Gastroesophageal sphincter (tissue), 4 donors: ENCODE data around the gene RTP1. TPM values are rescaled to one million over a fixed set of nuclear protein-coding genes. Genes with fewer than 3 reads are reported as not detected.

ENCODE experiments used
- ATAC-seq: fragments of 150-250 bp; one replicate; pipeline ENCODE4 v1.9.1; 2016; ENCODE audit warnings: mild to moderate bottlenecking, moderate library complexity
- H3K27ac ChIP-seq, 4 donors: fragments of 200-600 bp; sonication (generic) in 3 of 4; 1 replicate in 3 of 4; 2 replicates in 1 of 4; pipeline ENCODE4 v1.5.1; 2016 to 2019
- H3K27me3 ChIP-seq: fragments of 200-600 bp; sonication (generic); one replicate; pipeline ENCODE4 v1.5.1; 2019
- H3K36me3 ChIP-seq, 2 donors: fragments of 200-600 bp; sonication (generic); one replicate each; pipeline ENCODE4 v1.5.1; 2019; ENCODE audit warnings: control low read depth in 1 of 2
- H3K4me1 ChIP-seq, 3 donors: fragments of 200-600 bp; sonication (generic); 1 replicate in 2 of 3; 2 replicates in 1 of 3; pipeline ENCODE4 v1.5.1; 2016 to 2019; ENCODE audit warnings: control low read depth in 2 of 3
- H3K4me3 ChIP-seq, 2 donors: fragments of 200-600 bp; sonication (generic); one replicate each; pipeline ENCODE4 v1.5.1; 2019; ENCODE audit warnings: mild to moderate bottlenecking in 1 of 2, moderate library complexity in 1 of 2
- H3K9me3 ChIP-seq, 3 donors: fragments of 200-600 bp; sonication (generic); one replicate each; pipeline ENCODE4 v1.5.1; 2017 to 2019; ENCODE audit warnings: control low read depth in 2 of 3
- EP300 ChIP-seq: sonication (generic); formaldehyde crosslinking; IDR thresholded peaks from one replicate; pipeline ENCODE4 v1.6.1; 2017; ENCODE audit warnings: antibody characterized with exemption, mild to moderate bottlenecking
- POLR2A ChIP-seq, 2 donors: fragments of 450-650 bp; IDR thresholded peaks; one replicate each; pipeline ENCODE4 v1.6.1; 2017; ENCODE audit warnings: antibody characterized with exemption in 2 of 2, mild to moderate bottlenecking in 2 of 2, moderate library complexity in 1 of 2
- POLR2AphosphoS5 ChIP-seq: sonication (generic); formaldehyde crosslinking; IDR thresholded peaks from one replicate; pipeline ENCODE4 v1.6.1; 2017; ENCODE audit warnings: antibody characterized with exemption
- WGBS, 2 donors: methylation state at CpG; one replicate each; pipeline ENCODE4 v1.1.5; 2018; ENCODE audit warnings: low coverage in 1 of 2; 5-methylcytosine and 5-hydroxymethylcytosine counted together
- total RNA-seq, 4 donors: library from RNA; depleted of rRNA; stranded (reverse); fragments of >200 nt; gene quantifications; one replicate each; pipeline ENCODE4 v1.1.0, GENCODE V29; 2016
- TF ChIP-seq, protein P1 (sequence below), 4 experiments: fragments of 200-600 bp in 2 of 4; fragments of 450-650 bp in 2 of 4; sonication (generic) in 1 of 4; IDR thresholded peaks; one replicate each; pipeline ENCODE4 v1.5.1; 2017 to 2019; ENCODE audit warnings: antibody characterized with exemption in 4 of 4, mild to moderate bottlenecking in 2 of 4, moderate library complexity in 2 of 4

RTP1 gene
- total RNA-seq, 4 donors from 2014 or later = not detected

DNA sequence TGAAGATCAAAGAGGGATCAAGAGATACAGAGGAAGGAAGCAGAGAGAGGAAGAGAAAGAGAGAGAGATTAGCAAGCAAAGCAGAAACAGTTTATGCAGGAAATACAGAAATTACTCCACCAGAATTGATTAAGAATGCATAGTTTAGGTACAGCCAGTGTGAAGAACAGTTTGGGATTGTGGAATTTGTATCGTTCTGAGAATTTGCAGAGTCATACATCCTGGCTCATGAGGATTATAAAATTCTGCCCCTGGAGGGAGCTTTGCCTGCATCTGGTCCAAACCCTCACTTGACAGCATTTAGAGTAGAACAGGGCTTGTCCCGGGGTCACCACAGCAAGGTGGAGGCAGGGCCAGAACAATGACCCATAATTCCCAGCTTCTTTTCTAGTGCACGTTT, 50.1 kb downstream of the RTP1 start:
- Histone ChIP-seq H3K27me3 (no peaks in the 10 kb centered on the region), H3K4me1 (no peaks in the 10 kb centered on the region), H3K36me3 (no peaks in the 10 kb centered on the region), H3K9me3 (no peaks in the 10 kb centered on the region), H3K4me3 (no peak overlapping the region), H3K27ac (no peak overlapping the region)
- WGBS, 2 donors = 60 to 92% methylated on average over 2 to 3 of the region's 3 CpGs
- no peak for ATAC-seq
- TF ChIP-seq POLR2A (IDR thresholded peaks at IDR 0.05) = no peak
- TF ChIP-seq POLR2AphosphoS5 = no peak
- TF ChIP-seq EP300 = no peak
- TF ChIP-seq, protein P1, sequence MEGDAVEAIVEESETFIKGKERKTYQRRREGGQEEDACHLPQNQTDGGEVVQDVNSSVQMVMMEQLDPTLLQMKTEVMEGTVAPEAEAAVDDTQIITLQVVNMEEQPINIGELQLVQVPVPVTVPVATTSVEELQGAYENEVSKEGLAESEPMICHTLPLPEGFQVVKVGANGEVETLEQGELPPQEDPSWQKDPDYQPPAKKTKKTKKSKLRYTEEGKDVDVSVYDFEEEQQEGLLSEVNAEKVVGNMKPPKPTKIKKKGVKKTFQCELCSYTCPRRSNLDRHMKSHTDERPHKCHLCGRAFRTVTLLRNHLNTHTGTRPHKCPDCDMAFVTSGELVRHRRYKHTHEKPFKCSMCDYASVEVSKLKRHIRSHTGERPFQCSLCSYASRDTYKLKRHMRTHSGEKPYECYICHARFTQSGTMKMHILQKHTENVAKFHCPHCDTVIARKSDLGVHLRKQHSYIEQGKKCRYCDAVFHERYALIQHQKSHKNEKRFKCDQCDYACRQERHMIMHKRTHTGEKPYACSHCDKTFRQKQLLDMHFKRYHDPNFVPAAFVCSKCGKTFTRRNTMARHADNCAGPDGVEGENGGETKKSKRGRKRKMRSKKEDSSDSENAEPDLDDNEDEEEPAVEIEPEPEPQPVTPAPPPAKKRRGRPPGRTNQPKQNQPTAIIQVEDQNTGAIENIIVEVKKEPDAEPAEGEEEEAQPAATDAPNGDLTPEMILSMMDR (IDR thresholded peaks at IDR 0.05) = no peak

Other genes starting within 250 kb of the RTP1 start
- 1 to 10 TPM; 5.4 to 8.9 (median 7.4) TPM for gene RPL39L, start 58.0 kb upstream of the RTP1 start, total RNA-seq
- gene MASP1, start 94.3 kb downstream of the RTP1 start, total RNA-seq = 10 to 100 TPM in 1 of 4 donors, 1 to 10 TPM in 2, not detected in 1; 2.3 to 26.1 (median 5.2) TPM
- 1 to 10 TPM in 2 of 4 donors, under 1 TPM in 2; 0.32 to 3.0 (median 0.91) TPM for gene RTP4, start 170.9 kb downstream of the RTP1 start, total RNA-seq